OCI-LY1 (cell line): ENCODE results near the gene LTBP3.

ENCODE experiments used
- H2AFZ ChIP-seq: fragments of 200-600 bp; sonication (generic), shearing (Covaris generic); 2 replicates; pipeline ENCODE4 v1.6.0; 2014; ENCODE audit warnings: antibody characterized with exemption, mild to moderate bottlenecking, low read length
- H3F3A ChIP-seq: fragments of 200-600 bp; sonication (generic), shearing (Covaris generic); 2 replicates; pipeline ENCODE4 v1.6.0; 2014; ENCODE audit warnings: mild to moderate bottlenecking, antibody characterized with exemption, low read length, moderate library complexity; ENCODE audit not compliant: insufficient read depth
- H3K27ac ChIP-seq: fragments of 200-600 bp; sonication (generic); 2 replicates; pipeline ENCODE4 v1.5.1; 2014; ENCODE audit warnings: low read length, mixed run types, mild to moderate bottlenecking, low read depth; ENCODE audit not compliant: poor library complexity, severe bottlenecking
- H3K27me3 ChIP-seq: fragments of 200-600 bp; sonication (generic); 2 replicates; pipeline ENCODE4 v1.6.0; 2014; ENCODE audit warnings: antibody characterized with exemption, mild to moderate bottlenecking, low read length, moderate library complexity; ENCODE audit not compliant: insufficient read depth
- H3K36me3 ChIP-seq: fragments of 200-600 bp; sonication (generic); 2 replicates; pipeline ENCODE4 v1.6.1; 2014; ENCODE audit warnings: mild to moderate bottlenecking, antibody characterized with exemption, low read length, moderate library complexity, mixed read lengths; ENCODE audit not compliant: insufficient read depth
- H3K4me1 ChIP-seq: fragments of 200-600 bp; sonication (generic); 2 replicates; pipeline ENCODE4 v1.5.1; 2014; ENCODE audit warnings: mild to moderate bottlenecking, low read length, moderate library complexity; ENCODE audit not compliant: insufficient read depth, severe bottlenecking
- H3K4me2 ChIP-seq: fragments of 200-600 bp; sonication (generic), shearing (Covaris generic); 2 replicates; pipeline ENCODE4 v1.6.1; 2014; ENCODE audit warnings: low read length
- H3K4me3 ChIP-seq: fragments of 200-600 bp; sonication (generic); 2 replicates; pipeline ENCODE4 v1.5.1; 2014; ENCODE audit warnings: low read length, low read depth, mild to moderate bottlenecking, mixed read lengths; ENCODE audit not compliant: poor library complexity, severe bottlenecking
- H3K79me2 ChIP-seq: fragments of 200-600 bp; shearing (Covaris generic); 2 replicates; pipeline ENCODE4 v1.6.1; 2016; ENCODE audit warnings: mixed run types, low read length, mixed read lengths; ENCODE audit not compliant: insufficient read depth
- H3K9ac ChIP-seq: fragments of 200-600 bp; sonication (generic), shearing (Covaris generic); 2 replicates; pipeline ENCODE4 v1.6.1; 2014; ENCODE audit warnings: mild to moderate bottlenecking, low read length, mixed read lengths
- H3K9me2 ChIP-seq: fragments of 200-600 bp; sonication (generic), shearing (Covaris generic); 2 replicates; pipeline ENCODE4 v1.6.1; 2014; ENCODE audit warnings: low read depth, mild to moderate bottlenecking, low read length, mixed read lengths
- H3K9me3 ChIP-seq: fragments of 200-600 bp; shearing (Covaris generic); 2 replicates; pipeline ENCODE4 v1.6.1; 2014; ENCODE audit warnings: low read length, mixed read lengths
- H4K20me1 ChIP-seq: fragments of 200-600 bp; sonication (generic), shearing (Covaris generic); 2 replicates; pipeline ENCODE4 v1.6.0; 2016; ENCODE audit warnings: mild to moderate bottlenecking, low read length; ENCODE audit not compliant: insufficient read depth
- CTCF ChIP-seq: fragments of 200-600 bp; sonication (generic), shearing (Covaris generic); IDR thresholded peaks from 2 replicates; pipeline ENCODE4 v1.5.1; 2017; ENCODE audit warnings: mild to moderate bottlenecking, antibody characterized with exemption, low read length, moderate library complexity, mixed read lengths
- EZH2 ChIP-seq: fragments of 200-600 bp; sonication (generic), shearing (Covaris generic); IDR thresholded peaks from 2 replicates; pipeline ENCODE4 v1.8.0; 2017; ENCODE audit warnings: borderline replicate concordance, mixed run types, mild to moderate bottlenecking, antibody characterized with exemption, low read length, moderate library complexity, mixed read lengths

LTBP3 gene

GRCh38 chr11:65571420-65571819, 13.3 kb upstream of the LTBP3 start:
- Histone ChIP-seq H3K27ac (peak overlapping the region; percentile 21), H3K79me2 (no peaks in the 10 kb centered on the region), H3K9me2 (no peaks in the 10 kb centered on the region), H3K4me3 (peak overlapping the region; percentile 83), H3K9ac (peak overlapping the region; percentile 78; the same call in 1 of the 2 replicates), H3K4me2 (peak overlapping the region; percentile 83), H2AFZ (no peak overlapping the region), H3K9me3 (no peaks in the 10 kb centered on the region), H3K27me3 (0 out of 2 replicates have a peak, but pooled peaks cover under 1% of the 10 kb centered on the region), H3K4me1 (peaks cover 58% of the 10 kb centered on the region), H3K36me3 (peaks cover 5% of the 10 kb centered on the region; the same call in 1 of the 2 replicates), H4K20me1 (no peaks in the 10 kb centered on the region), H3F3A (no peaks in the 10 kb centered on the region; the same call in 1 of the 2 replicates)
- no peak for TF ChIP-seq EZH2
- TF ChIP-seq CTCF = no peak

- Histone ChIP-seq H3K36me3 (peaks cover 5% of the 10 kb centered on the region; the same call in 1 of the 2 replicates), H3K9me2 (no peaks in the 10 kb centered on the region), H3K4me1 (peaks cover 60% of the 10 kb centered on the region), H3K27ac (peak within 1 kb of the TSS; percentile 85), H4K20me1 (no peaks in the 10 kb centered on the region), H3K9ac (peak within 1 kb of the TSS; percentile 83), H3K4me3 (peak within 1 kb of the TSS; percentile 83), H3K79me2 (no peaks in the 10 kb centered on the region), H3F3A (no peaks in the 10 kb centered on the region; the same call in 1 of the 2 replicates), H3K27me3 (no peaks in the 10 kb centered on the region), H2AFZ (no peak within 1 kb of the TSS), H3K4me2 (peak within 1 kb of the TSS; percentile 95), H3K9me3 (no peaks in the 10 kb centered on the region)
- TF ChIP-seq CTCF (peak; percentile 47; the same call in 1 of the 2 replicates), EZH2 (no peak)
Observed at GRCh38 chr11:65569973-65570918, 12.1 kb upstream of the LTBP3 start, which contains the start of gene ZNRD2. ZNRD2 (plus strand) TSS chr11:65570477; CDS start chr11:65570492, 15 bp downstream.

GRCh38 chr11:65569164-65569972, 11.2 kb upstream of the LTBP3 start:
- H2AFZ ChIP-seq = no peak overlapping the region
- H3K9ac ChIP-seq = peak overlapping the region; percentile 83
- H3K36me3 ChIP-seq = peaks cover 5% of the 10 kb centered on the region; the same call in 1 of the 2 replicates
- H3F3A ChIP-seq = no peaks in the 10 kb centered on the region
- H3K27me3 ChIP-seq = no peaks in the 10 kb centered on the region
- no peaks in the 10 kb centered on the region for H3K79me2 ChIP-seq
- TF ChIP-seq EZH2 = no peak
- H4K20me1 ChIP-seq = no peaks in the 10 kb centered on the region
- peak overlapping the region; percentile 83 for H3K4me3 ChIP-seq
- peak overlapping the region; percentile 85 for H3K27ac ChIP-seq
- no peaks in the 10 kb centered on the region for H3K9me2 ChIP-seq
- peak overlapping the region; percentile 95 for H3K4me2 ChIP-seq
- peaks cover 51% of the 10 kb centered on the region for H3K4me1 ChIP-seq
- no peaks in the 10 kb centered on the region for H3K9me3 ChIP-seq
